GM20431 (cell line): Measurements from ENCODE around the gene SLC23A2.

Experiments used
- in situ Hi-C: fragments of 300-500 bp; cut with MseI, MboI; formaldehyde crosslinking; loops from one replicate; pipeline ENCODE4 v1.15.0; 2020; ENCODE audit warnings: low sequenced_read_pairs; ENCODE audit not compliant: unreplicated experiment

Gene SLC23A2

DNA sequence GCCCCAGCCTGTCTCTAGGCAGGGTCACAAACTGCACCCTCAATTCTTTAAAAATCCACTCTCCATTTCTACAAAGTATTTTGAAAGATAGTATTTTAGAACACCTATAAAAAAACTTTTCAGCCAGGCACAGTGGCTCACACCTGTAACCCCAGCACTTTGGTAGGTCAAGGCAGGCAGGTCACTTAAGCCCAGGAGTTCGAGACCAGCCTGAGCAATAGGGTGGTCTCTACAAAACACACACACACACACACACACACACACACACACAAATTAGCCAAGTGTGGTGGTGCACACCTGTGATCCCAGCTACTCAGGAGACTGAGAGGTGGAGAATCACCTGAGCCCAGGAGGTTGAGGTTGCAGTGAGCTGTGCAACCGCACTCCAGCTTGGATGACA lies 30.2 kb downstream of the SLC23A2 start:
- in situ Hi-C loops: no loop called here

DNA sequence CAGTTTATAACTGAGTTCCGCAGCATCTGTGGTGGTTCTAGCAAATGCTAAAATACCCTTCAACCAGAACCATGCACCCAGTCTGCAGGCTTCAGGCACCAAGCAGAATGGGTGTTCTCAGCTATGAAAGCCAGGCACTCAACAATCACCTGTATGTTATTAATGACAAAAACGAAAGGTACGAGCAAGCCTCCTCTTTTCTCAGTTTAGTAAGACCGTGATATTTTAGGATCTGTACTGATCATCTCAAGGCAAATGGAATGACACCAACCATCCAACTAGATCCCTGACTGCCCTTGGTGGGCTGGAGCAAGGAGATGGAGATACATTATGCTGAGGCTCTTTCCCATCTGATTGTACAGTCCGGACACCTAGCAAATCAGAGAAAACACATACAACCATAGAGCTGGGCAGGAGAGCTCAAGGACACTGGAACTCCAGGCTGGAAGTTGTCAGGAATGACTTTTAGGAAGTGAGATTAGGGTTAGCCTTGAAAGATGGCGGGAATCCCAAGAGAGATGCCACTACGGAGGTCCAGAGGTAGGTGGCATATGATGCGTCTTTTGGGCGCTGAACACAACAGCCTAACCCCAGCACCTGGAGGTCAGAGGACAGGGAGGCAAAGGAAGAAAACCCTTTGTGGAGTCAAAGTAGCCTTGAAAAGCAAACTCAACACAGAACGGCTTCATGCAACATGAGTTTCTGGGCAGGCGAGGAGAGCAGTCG lies 33.4 kb downstream of the SLC23A2 start:
- in situ Hi-C loops: no loop called here

- in situ Hi-C loops: no loop called here
These were observed 34.2 kb downstream of the SLC23A2 start for GRCh38 chr20:4966826-4967751.

- in situ Hi-C loops: no loop called here
These were observed 39.0 kb downstream of the SLC23A2 start for GRCh38 chr20:4962241-4962855.

- in situ Hi-C loops: no loop called here
These were observed 39.6 kb downstream of the SLC23A2 start for GRCh38 chr20:4961746-4962145.

- in situ Hi-C loops: no loop called here
These were observed 41.7 kb downstream of the SLC23A2 start for GRCh38 chr20:4959592-4959991.

GRCh38 chr20:4957939-4958362 lies 43.4 kb downstream of the SLC23A2 start:
- in situ Hi-C loops: no loop called here

- in situ Hi-C loops: no loop called here
These were observed 44.1 kb downstream of the SLC23A2 start for GRCh38 chr20:4957187-4957586.

DNA sequence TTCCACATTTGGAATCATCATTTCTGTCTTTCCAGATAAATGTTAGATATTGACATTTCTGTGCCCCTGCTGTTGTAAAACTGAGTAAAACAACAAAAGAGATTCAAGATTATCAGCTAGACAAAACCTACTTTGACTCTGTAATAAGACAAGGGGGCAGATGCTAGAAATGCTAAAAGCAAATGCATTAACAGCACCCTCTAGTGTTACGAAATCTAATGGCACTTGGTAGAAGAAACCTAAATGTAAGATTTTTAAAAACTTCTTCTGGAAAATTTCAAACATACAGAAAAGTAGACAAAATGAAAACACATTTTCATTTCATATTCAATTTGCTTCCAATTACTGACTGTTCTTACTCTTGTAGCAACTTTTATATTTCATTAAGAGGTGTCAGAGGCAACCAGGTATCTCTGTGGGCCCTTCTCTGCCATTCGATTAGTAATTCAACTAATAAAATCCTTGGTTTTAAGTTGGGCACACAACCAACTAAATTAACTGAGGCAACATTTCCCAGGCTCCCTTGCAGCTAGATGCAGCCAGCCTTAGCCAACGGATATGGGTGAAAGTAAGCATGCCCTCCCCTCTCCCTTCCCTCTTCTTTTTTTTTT lies 45.0 kb downstream of the SLC23A2 start:
- in situ Hi-C loops: no loop called here

DNA sequence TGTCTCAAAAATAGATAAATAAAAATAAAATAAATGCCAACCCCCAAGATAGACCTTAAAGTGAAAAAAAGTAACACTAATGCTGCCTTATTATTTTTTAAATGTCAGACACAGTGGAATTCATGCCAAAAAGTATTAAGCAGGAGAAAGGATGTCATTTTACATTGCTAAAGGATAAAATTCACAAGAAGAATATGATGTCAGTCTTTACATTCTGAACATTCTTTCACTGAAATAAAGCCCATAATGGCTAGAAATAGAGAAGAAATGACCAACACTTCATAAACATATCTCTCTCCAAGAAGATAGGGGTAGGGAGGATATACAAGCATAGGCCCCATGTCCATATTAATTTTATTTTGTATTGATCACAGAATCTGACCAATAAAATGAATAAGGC lies 47.4 kb downstream of the SLC23A2 start:
- in situ Hi-C loops: no loop called here

- in situ Hi-C loops: no loop called here
These were observed 49.1 kb downstream of the SLC23A2 start for GRCh38 chr20:4952229-4952628.

GRCh38 chr20:4951299-4951698 lies 50.0 kb downstream of the SLC23A2 start:
- in situ Hi-C loops: no loop called here

DNA sequence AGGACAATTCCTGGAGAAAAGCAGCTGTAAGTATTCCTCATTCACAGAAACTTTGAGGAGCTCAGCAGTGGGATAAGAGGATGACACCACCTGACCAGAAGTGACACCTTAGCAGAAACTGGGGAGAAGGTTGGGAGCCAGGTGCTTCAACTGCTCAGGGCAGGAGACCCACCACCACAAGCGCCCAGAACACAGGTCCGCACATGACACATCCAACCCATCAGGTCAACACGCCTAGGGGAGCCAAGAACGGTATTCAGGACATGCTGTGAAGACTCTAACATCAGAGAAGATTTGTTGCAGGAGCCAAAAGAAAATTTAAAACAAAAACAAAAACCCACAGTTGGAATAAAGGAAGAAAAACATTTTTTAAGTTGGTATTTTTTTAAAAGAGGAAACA lies 50.5 kb downstream of the SLC23A2 start:
- in situ Hi-C loops: no loop called here

- in situ Hi-C loops: no loop called here
These were observed 50.9 kb downstream of the SLC23A2 start for GRCh38 chr20:4950437-4950836.

DNA sequence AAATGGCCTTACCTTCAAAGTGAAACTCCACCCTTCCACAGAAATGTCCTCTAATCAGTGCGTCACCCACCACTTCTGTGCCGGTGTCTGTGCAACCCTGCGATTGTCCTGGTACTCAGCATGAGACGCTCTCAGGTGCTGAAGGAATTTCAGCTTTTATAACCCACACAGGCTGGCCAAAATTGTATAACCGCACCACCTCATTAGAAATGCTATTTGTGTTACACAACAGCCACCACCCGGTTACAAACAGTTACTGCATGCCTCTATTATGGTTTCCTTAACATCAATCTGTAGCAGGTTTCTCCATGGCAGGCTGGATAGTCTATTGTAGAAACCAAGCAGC lies 51.5 kb downstream of the SLC23A2 start:
- in situ Hi-C loops: no loop called here

DNA sequence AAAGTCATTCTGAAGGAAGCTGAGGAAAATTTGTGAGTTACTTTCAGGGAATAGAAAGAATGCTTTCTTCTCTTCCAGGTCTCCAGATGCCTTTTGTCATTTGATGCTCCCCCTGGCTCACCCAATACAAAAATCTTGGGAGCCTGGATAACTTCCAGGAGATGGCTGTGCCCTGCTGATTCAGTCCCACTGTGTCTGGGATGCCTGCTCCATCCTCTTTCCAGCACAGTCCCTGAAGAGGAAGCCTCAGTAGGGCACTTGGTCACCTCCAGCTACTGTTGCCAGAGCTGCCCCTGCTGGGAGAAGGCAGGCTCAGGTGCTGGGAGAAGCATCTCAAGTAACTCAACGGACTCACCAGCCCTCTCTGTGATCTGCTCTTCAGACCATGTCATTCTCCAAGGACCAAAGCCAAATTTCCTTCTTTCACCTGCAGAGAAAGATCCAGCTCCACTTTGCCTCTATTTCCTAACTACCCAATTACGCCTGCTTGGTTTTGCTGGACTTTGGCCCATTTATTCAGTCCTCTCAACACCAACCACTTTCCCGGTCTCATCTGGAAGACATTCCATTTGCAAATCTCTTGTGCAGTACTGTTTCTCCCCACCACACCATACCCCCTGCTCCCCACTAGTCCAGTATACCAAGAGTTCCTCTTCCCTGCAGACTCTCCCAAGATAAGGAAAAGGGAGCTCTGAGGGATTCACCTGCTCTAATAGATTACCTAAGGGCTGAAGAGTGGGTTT lies 53.3 kb downstream of the SLC23A2 start:
- in situ Hi-C loops: no loop called here

DNA sequence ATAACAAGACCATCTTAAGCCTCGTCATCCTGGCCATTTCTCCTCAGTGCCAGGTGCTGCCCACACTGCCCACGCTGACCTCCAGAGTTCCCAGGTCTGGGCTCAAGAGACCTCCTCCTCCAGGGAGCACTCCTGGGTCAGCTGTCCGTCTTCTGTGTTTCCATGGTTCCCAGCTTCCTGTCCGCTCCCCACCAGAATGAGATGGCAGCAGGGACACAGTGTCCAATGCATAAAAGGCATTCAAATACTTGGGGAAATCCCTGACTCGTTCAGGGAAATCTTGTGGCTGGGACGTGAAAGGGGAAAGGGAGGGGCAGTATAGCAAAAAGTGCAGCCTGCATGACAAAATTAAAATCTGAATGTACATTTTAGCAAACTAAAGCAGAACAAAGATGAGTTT lies 54.3 kb downstream of the SLC23A2 start:
- in situ Hi-C loops: no loop called here

GRCh38 chr20:4946585-4946984 lies 54.7 kb downstream of the SLC23A2 start:
- in situ Hi-C loops: no loop called here

- in situ Hi-C loops: no loop called here
These were observed 56.6 kb downstream of the SLC23A2 start for GRCh38 chr20:4944518-4945313.
